GM12872 (cell line): Measurements from ENCODE around the gene RAPGEF3.

Source experiments
- TF ChIP-seq, protein P1 (sequence below): IDR thresholded peaks from 3 replicates; pipeline ENCODE4 v1.5.1; 2011; ENCODE audit warnings: low read depth, mild to moderate bottlenecking, low read length, moderate library complexity; ENCODE audit not compliant: insufficient read depth

Gene RAPGEF3

DNA sequence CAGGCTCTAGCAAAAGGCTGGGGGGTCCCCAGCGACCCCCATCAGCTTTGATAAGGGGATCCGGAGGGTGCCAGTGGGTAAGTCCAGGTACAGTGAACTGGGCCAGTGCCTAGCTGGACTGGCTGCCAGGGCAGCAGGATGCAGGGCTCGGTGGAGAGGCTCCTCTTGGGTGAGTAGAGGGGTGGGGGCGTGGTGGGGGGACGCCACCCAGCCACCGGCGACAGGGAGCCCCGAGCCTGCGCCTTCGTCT lies 171 bp downstream of the RAPGEF3 start:
- TF ChIP-seq, protein P1, sequence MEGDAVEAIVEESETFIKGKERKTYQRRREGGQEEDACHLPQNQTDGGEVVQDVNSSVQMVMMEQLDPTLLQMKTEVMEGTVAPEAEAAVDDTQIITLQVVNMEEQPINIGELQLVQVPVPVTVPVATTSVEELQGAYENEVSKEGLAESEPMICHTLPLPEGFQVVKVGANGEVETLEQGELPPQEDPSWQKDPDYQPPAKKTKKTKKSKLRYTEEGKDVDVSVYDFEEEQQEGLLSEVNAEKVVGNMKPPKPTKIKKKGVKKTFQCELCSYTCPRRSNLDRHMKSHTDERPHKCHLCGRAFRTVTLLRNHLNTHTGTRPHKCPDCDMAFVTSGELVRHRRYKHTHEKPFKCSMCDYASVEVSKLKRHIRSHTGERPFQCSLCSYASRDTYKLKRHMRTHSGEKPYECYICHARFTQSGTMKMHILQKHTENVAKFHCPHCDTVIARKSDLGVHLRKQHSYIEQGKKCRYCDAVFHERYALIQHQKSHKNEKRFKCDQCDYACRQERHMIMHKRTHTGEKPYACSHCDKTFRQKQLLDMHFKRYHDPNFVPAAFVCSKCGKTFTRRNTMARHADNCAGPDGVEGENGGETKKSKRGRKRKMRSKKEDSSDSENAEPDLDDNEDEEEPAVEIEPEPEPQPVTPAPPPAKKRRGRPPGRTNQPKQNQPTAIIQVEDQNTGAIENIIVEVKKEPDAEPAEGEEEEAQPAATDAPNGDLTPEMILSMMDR = no peak

DNA sequence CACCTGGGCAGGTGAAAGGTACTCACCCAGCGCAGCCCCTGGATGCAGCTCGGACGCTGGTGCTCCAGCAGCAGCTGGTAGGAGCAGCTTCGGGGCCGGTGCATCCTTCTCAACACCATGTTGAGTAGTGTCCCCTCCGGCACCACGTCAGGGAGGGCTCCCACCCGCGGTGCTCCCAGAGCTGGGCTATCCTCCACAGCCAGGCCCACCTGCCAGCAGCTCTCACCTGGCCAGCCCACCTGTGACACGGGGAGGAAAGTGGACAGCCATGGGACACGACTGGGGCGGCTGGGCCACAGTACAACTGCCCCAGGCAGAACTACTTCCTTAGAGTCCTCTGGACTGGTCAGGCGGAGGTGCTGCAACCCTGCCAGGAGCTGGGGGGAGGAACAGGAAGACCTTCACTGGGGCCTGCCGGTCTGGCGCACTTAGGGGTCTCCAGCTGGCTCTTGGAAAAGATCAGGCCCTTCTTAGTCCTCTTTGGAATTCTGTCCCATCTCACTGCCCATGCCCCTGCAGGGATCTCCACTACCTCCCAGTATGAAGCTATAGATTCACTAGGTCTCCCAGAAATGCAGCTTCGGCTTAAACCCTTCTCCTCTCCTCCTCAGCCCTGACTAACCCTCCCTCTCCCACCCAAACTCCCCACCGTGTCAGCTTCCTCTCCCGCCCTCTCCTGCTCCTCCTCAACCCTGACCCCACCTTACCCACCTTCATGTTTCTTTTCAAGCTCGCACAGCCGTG lies 668 bp downstream of the RAPGEF3 start:
- TF ChIP-seq, protein P1 = no peak

DNA sequence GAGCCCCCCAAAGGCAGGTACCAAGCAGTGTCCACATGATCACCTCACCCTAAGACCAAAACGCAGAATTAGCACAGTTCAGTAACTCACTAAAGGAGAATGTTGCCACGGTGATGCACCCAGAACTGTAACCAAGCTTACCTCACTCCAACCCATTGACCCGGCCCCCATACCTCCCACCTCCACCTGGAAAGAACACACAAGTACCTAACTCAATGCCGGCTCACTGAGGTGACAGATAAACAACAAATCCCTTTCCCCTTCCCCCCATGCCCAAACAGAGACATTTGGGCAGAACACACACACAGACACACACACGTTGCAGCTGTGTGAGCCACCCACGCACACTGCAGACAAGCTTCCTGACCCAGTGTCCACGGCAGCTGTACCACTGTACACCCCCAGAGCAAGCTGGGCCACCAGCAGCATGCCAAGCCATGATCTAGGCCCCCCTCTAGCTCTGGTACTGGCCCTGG lies 1.3 kb downstream of the RAPGEF3 start:
- TF ChIP-seq, protein P1 = no peak

DNA sequence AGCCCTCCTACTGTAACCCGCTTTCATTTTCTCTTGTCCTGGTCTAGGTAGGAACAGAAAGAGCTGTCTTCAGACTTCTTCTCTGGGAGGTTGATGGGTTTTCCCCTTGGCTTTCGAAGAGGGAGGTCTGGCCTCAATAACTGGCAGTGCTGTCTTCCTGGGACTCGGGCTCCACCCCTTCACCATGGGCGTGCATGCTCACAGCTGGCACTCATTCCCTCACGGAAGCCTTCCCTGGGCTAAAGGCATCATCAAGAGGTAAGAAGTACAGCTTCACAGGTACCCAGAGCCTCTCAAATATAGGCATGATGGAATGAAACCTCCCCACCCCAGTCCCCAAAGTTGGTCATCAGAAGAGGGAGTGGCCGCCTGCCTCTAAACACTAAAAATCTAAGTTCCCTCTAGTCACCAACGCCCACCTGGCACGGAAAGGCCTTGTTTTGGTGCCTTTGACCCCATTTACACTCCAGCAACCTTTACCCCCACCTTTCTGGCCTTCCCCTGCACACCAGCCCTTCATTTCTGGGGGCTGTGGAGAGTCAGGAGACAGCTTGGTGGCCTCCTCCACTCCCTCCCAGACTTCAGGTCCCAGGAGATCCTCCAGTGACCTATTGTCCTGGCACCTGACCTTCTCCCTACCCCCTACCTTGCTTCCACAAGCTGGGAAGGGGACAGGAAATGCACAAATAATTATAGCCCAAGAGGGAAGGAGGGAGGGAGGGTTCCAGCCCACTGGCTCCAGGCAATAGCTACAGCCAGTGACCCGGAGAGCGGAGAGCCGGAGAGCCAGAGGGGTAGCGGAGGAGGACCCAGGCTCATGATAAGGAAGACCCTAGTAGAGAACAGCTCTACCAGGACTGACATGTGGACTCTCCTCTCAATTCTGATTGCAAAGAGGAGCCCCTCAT lies 2.8 kb downstream of the RAPGEF3 start:
- TF ChIP-seq, protein P1 = no peak

DNA sequence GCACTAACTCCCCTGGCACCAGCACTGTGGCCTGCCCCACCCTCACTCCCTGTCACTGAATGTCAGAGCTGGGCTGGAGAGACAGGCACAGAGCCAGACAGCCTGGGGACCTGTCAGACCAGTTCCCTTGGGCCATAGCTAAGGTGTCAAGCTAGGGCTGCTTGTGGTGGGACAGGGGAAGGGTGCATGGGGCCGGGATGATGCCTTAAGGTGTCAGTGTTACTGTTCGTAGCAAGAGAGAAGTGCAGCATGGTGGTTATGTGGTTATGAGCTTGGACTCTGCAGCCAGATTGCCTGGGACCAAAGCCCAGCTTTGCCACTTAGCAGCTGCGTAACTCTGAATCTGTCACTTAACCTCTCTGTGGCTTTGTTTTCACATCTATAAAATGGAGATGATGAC lies 3.8 kb downstream of the RAPGEF3 start:
- TF ChIP-seq, protein P1 = no peak

DNA sequence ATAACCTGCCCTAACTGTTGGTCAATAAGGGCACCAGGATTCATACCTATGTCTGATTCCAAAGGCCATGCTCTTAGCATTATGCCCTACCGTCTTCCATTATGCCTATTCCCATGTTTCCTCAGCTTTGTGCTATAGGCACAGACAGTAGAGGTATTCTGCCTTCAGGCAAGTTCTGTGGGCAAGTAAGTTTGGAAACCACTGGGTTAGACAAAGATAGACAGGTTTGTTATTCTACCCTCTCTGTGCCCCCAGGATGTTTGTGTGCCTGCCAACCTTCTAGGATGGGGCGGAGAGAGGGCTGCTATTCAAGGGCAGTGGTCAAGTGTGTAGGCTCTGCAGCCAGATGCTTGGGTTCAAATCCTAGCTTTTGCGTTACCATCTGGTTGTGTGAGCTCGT lies 4.6 kb downstream of the RAPGEF3 start:
- TF ChIP-seq, protein P1 = no peak
